LHCN-M2 (cell line): ENCODE results near the gene IFNK. TPM values are rescaled to one million over a fixed set of nuclear protein-coding genes. Genes with fewer than 3 reads are reported as not detected.

Experiments used
- DNase-seq: peaks from one replicate; pipeline ENCODE4 v3.0.0-alpha.2; 2012; ENCODE audit warnings: low read depth
- total RNA-seq: library from RNA; depleted of rRNA; stranded (reverse); fragments of >200 nt; gene quantifications from 2 replicates; pipeline ENCODE4 v1.2.3, GENCODE V29; 2014; rRNA removed

IFNK gene
- total RNA-seq, 1 experiment from 2014 or later: not detected

DNA sequence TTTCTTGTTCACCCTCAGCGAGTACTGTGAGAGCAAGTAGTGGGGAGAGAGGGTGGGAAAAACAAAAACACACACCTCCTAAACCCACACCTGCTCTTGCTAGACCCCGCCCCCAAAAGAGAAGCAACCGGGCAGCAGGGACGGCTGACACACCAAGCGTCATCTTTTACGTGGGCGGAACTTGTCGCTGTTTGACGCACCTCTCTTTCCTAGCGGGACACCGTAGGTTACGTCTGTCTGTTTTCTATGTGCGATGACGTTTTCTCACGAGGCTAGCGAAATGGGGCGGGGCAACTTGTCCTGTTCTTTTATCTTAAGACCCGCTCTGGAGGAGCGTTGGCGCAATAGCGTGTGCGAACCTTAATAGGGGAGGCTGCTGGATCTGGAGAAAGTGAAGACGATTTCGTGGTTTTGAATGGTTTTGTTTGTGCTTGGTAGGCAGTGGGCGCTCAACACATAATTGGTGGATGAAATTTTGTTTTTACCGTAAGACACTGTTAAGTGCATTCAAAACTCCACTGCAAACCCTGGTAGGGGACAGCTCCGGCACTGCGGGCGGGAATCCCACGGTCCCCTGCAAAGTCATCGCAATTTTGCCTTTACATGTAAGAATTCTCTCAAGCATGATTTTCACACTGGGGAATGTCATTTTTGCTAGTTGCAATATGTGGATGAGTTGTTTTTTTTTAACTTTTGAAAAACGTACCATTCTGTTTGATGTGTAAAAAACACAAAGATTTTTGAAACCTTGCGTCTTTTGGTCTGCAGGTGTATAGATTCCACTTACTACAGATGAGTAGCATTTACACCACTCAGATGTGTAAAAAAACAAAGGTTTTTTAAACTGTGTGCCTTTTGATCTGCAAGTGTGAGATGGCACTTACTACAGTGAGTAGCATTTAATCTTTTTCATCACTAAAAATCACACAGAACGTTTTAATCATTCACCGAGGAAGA, 49.8 kb downstream of the IFNK start:
- DNase-seq: peak; percentile 99

Other genes starting within 250 kb of the IFNK start
- not detected in 2 replicates for gene EQTN, start 227.1 kb upstream of the IFNK start, total RNA-seq
- under 0.01 TPM in 1 of 2 replicates, not detected in the other for gene MOB3B, start 5.5 kb downstream of the IFNK start, total RNA-seq
- gene C9orf72, start 49.2 kb downstream of the IFNK start, total RNA-seq: 4.9 and 5.7 TPM in 2 replicates